WTC11 (cell line): ENCODE data around the gene KDM2A.

Experiments used
- ATF1 ChIP-seq: sonication (generic); formaldehyde crosslinking; IDR thresholded peaks from 2 replicates; pipeline ENCODE4 v1.8.1; 2023; ENCODE audit warnings: mild to moderate bottlenecking, moderate library complexity, missing genetic modification reagents
- EMX1 ChIP-seq: fragments of 250-450 bp; sonication (Bioruptor Pico); IDR thresholded peaks from 2 replicates; pipeline ENCODE4 v1.8.0; 2021; ENCODE audit warnings: mild to moderate bottlenecking
- ETV6 ChIP-seq: sonication (generic); formaldehyde crosslinking; IDR thresholded peaks from 2 replicates; pipeline ENCODE4 v1.8.1; 2022; ENCODE audit warnings: mild to moderate bottlenecking, missing genetic modification reagents
- KAT7 ChIP-seq: sonication (generic); formaldehyde crosslinking; IDR thresholded peaks from 2 replicates; pipeline ENCODE4 v1.8.1; 2023; ENCODE audit warnings: missing genetic modification reagents, mild to moderate bottlenecking, borderline replicate concordance
- RELA ChIP-seq: sonication (generic); formaldehyde crosslinking; IDR thresholded peaks from 2 replicates; pipeline ENCODE4 v1.8.1; 2022; ENCODE audit warnings: missing genetic modification reagents, mild to moderate bottlenecking, borderline replicate concordance
- SP1 ChIP-seq: sonication (generic); formaldehyde crosslinking; conservative IDR thresholded peaks from 2 replicates; pipeline ENCODE4 v1.8.1; 2022; ENCODE audit warnings: missing genetic modification reagents
- TEAD4 ChIP-seq: sonication (generic); formaldehyde crosslinking; IDR thresholded peaks from 2 replicates; pipeline ENCODE4 v1.8.0; 2022; ENCODE audit warnings: mild to moderate bottlenecking, missing genetic modification reagents
- TF ChIP-seq, protein P1 (sequence below): sonication (generic); formaldehyde crosslinking; IDR thresholded peaks from 2 replicates; pipeline ENCODE4 v1.8.0; 2022; ENCODE audit warnings: mild to moderate bottlenecking, missing genetic modification reagents
- TF ChIP-seq, protein P2 (sequence below): fragments of 200-600 bp; IDR thresholded peaks from 2 replicates; pipeline ENCODE4 v1.8.0; 2022; ENCODE audit warnings: antibody characterized with exemption
- TF ChIP-seq, protein P3 (sequence below): sonication (generic); formaldehyde crosslinking; IDR thresholded peaks from 2 replicates; pipeline ENCODE4 v1.8.1; 2023; ENCODE audit warnings: mild to moderate bottlenecking, missing genetic modification reagents, moderate library complexity
- TF ChIP-seq, protein P4 (sequence below): sonication (generic); formaldehyde crosslinking; IDR thresholded peaks from 2 replicates; pipeline ENCODE4 v1.8.0; 2022; ENCODE audit warnings: mild to moderate bottlenecking, missing genetic modification reagents
- TF ChIP-seq, protein P5 (sequence below): sonication (generic); formaldehyde crosslinking; IDR thresholded peaks from 2 replicates; pipeline ENCODE4 v1.8.1; 2023; ENCODE audit warnings: mild to moderate bottlenecking, missing genetic modification reagents

DNA sequence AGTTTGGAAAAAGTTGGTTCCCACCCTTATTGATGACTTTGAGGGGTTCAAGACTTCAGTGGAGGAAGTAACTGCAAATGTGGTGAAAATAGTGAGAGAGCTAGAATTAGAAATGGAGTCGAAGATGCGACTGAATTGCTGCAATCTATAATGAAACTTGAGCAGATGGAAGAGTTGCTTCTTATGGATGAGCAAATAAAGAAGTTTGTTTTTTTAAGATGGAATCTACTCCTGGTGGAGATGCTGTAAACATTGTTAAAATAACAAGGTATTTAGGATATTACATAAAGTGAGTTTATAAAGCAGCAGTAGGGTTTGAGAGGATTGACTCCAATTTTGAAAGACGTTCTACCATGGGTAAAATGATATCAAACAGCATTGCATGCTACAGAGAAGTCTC is 83.0 kb downstream of the KDM2A start:
- TF ChIP-seq ATF1 (CRISPR knock-in tag), result no peak
- TF ChIP-seq, protein P1, sequence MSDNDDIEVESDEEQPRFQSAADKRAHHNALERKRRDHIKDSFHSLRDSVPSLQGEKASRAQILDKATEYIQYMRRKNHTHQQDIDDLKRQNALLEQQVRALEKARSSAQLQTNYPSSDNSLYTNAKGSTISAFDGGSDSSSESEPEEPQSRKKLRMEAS, result no peak
- no peak for TF ChIP-seq TEAD4 (CRISPR knock-in tag)
- TF ChIP-seq, protein P2, sequence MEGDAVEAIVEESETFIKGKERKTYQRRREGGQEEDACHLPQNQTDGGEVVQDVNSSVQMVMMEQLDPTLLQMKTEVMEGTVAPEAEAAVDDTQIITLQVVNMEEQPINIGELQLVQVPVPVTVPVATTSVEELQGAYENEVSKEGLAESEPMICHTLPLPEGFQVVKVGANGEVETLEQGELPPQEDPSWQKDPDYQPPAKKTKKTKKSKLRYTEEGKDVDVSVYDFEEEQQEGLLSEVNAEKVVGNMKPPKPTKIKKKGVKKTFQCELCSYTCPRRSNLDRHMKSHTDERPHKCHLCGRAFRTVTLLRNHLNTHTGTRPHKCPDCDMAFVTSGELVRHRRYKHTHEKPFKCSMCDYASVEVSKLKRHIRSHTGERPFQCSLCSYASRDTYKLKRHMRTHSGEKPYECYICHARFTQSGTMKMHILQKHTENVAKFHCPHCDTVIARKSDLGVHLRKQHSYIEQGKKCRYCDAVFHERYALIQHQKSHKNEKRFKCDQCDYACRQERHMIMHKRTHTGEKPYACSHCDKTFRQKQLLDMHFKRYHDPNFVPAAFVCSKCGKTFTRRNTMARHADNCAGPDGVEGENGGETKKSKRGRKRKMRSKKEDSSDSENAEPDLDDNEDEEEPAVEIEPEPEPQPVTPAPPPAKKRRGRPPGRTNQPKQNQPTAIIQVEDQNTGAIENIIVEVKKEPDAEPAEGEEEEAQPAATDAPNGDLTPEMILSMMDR, result no peak
- TF ChIP-seq, protein P3, sequence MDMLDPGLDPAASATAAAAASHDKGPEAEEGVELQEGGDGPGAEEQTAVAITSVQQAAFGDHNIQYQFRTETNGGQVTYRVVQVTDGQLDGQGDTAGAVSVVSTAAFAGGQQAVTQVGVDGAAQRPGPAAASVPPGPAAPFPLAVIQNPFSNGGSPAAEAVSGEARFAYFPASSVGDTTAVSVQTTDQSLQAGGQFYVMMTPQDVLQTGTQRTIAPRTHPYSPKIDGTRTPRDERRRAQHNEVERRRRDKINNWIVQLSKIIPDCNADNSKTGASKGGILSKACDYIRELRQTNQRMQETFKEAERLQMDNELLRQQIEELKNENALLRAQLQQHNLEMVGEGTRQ (CRISPR knock-in tag), result no peak
- no peak for TF ChIP-seq RELA
- no peak for TF ChIP-seq SP1 (CRISPR knock-in tag)
- TF ChIP-seq KAT7, result no peak
- TF ChIP-seq, protein P4, sequence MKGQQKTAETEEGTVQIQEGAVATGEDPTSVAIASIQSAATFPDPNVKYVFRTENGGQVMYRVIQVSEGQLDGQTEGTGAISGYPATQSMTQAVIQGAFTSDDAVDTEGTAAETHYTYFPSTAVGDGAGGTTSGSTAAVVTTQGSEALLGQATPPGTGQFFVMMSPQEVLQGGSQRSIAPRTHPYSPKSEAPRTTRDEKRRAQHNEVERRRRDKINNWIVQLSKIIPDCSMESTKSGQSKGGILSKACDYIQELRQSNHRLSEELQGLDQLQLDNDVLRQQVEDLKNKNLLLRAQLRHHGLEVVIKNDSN (CRISPR knock-in tag), result no peak
- TF ChIP-seq EMX1 (CRISPR knock-in tag), result no peak
- no peak for TF ChIP-seq ETV6 (CRISPR knock-in tag)
- TF ChIP-seq, protein P5, sequence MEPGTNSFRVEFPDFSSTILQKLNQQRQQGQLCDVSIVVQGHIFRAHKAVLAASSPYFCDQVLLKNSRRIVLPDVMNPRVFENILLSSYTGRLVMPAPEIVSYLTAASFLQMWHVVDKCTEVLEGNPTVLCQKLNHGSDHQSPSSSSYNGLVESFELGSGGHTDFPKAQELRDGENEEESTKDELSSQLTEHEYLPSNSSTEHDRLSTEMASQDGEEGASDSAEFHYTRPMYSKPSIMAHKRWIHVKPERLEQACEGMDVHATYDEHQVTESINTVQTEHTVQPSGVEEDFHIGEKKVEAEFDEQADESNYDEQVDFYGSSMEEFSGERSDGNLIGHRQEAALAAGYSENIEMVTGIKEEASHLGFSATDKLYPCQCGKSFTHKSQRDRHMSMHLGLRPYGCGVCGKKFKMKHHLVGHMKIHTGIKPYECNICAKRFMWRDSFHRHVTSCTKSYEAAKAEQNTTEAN, result no peak
